GM18909 (cell line): ENCODE results near the gene GNG11.

Experiments
- ATAC-seq: cut with Tn5 transposase; IDR thresholded peaks from one replicate; pipeline ENCODE4 v1.9.1; 2021; ENCODE audit warnings: mild to moderate bottlenecking; ENCODE audit not compliant: unreplicated experiment, poor library complexity

GNG11 gene

DNA sequence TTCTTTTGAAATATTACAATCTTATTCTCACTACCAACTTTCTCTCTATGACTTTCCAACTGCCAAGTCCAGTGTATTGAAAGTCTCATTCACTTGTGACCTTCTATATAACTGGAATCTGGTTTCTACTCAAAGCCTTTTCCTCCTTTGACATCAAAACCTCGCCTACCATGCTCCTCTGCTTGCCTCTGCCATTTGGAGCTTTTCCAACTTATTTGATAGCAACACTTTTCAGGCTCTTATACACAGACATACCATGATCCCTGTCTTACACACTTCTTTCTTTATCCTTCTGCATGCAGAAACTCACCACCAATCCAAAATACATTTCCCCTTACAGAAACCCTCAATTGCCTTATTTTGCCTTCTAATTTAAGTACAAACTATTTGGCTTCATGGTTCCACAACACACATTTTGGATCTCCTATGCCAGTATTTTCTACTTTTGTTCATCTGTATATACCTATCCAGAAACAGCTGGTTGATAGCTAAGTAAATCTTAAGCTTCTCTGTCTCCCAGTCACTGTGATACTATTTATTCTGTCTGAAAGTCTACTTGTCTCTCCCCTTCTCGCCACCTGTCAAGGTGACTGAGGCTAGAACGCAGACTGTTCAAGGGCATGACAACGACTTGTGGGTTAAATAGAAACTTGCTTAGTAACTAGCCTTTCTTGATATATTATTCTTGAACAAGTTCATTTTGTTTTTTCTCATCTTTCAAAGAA lies 22.4 kb downstream of the GNG11 start:
- no peak for ATAC-seq

DNA sequence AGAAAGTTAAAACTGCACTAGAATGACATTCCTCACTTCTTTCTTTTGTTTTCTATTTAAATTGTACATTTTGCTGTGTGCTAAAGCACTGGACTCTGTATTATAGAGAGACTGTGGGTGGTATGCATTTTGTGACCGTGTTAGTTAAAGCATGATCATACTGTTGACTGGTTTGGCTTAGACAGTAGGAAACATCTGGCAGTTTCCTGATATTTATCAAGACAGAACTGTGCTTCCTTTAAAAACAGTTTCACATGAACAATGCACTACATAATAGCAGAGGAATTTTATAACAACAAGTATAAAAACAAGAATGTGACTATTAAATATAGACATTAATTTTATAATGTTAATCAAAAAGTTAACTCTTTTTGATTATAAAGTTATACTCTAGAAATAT lies 23.1 kb downstream of the GNG11 start:
- no peak for ATAC-seq

- ATAC-seq = no peak
Measured at GRCh38 chr7:93945083-93945482, 23.5 kb downstream of the GNG11 start.

DNA sequence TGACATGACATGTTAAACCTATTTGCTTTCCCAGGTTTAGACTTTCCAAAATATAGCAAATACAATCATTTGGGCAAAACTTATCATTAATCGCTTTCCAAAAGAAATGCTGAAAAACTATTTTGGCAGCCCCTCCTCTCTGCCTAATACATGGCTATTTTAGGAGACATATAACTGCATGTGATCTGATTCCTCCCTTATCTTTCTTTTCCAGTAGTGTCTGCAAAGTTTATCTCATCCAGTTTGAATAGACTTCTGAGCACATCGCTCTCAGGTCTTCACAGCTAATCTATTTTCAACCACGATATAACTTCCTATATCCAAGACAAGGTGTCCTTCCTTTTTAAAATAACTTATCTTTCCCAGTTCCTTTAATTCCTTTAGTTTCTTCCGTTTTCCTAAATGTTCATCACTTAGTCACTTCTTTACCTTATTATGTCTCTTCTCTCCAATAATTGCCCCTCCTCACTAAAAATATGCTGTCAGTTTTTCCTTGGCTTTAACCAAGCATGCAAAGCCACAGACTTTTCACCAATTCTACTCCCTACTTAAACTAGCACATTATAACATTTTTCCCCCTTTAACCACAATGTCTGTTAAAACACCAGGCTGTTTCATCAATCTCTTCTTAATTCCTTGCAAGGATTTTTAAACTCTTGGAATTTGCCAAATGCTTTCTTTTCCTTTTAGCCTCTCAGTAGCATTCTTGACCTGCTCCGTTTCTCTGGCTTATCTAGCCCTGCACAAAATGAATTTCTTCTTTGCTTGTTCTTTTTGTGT lies 24.4 kb downstream of the GNG11 start:
- no peak for ATAC-seq

DNA sequence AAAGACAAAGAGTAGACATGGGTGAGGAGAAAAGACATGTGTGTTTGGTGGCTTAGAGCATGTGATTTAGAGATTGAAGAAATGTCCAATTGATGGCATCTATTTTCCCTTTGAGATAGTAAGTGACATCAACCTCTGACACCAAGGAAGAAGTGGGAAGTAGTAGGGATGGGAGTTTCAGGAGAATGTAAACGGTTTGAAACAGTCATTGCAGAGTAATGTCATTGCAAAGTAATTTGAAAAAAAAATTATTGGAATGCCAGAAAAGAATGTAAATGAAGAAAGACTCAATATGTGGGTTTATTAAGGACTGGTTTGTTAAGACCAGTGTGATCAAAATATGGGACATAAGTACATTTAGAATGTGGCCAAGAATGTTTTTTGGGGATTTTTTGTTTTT lies 26.6 kb downstream of the GNG11 start:
- no peak for ATAC-seq

- ATAC-seq = no peak
Measured at GRCh38 chr7:93948873-93949272, 27.3 kb downstream of the GNG11 start.

- ATAC-seq = no peak
Measured at GRCh38 chr7:93949423-93949822, 27.9 kb downstream of the GNG11 start.

DNA sequence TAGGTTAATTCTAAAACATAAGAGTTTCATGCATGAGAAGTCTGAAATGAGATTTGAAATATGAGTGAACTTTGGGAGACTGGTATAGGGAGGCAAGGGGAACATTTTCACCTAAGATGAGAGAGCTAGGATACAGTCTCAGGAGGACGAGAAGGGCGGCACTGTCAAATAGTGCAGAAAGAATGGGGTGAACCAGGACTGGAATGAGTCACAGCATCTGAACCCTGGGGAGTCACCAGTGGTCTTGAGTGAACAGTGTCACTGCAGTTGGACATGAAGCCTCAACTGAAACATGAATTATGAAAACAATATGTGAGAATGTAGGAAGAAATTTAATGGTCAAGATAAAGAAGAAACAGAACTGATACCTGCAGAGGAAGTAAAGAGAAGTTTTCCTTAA lies 33.8 kb downstream of the GNG11 start:
- ATAC-seq = peak; percentile 89

GRCh38 chr7:93957767-93958166 lies 36.2 kb downstream of the GNG11 start:
- ATAC-seq = peak; percentile 32

GRCh38 chr7:93958216-93958615 lies 36.7 kb downstream of the GNG11 start:
- ATAC-seq = no peak

- ATAC-seq = peak; percentile 34
Measured at GRCh38 chr7:93958651-93959050, 37.1 kb downstream of the GNG11 start.

GRCh38 chr7:93960986-93961385 lies 39.5 kb downstream of the GNG11 start:
- no peak for ATAC-seq

DNA sequence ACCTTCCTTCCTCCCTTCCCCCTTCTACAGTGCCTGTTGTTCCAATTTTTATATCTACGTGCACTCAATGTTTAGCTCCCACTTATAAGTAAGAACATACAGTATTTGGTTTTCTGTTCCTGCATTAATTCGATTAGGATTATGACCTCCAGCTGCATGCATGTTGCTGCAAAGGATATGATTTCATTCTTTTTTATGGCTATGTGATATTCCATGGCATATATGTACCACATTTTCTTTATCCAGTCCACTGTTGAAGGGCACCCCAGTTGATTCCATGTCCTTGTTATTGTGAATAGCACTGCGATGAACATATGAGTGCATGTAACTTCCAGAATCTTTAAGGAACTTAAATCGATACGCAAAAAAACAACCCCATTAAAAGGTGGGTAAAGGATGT lies 42.7 kb downstream of the GNG11 start:
- ATAC-seq = no peak

GRCh38 chr7:93964813-93965212 lies 43.3 kb downstream of the GNG11 start:
- ATAC-seq = no peak

DNA sequence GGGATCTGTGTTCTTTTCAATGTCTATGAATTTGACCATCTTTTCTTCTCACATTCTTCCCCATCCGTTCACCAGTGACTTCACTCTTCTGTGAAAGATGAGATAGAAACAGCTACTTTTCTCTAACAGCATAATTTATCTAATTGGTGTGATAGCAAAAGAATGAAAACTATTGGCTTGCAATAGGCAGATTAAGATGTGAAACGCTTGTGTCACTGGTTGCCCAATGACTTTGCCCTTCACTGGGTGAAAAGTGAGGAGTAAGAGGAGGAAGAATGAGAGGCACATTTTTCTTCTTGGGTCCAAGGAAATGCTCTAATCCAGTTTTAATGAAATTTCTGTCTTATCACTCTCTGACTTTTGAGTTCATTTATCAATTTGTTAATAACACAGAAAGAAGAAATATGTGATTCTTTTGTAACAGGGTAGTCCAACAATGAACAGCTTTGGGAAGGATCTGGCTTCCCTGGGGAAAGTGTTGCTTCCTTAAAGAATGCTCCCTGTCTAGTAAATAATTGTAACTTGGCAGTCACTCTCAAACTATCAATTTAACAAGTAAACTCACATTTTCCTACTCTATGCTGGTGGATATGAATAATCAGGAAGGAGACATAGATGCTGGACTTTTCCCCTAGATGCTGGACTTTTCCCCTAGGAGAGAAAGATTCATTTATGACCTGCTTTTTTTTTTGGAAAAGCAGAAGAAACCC lies 47.5 kb downstream of the GNG11 start:
- no peak for ATAC-seq

GRCh38 chr7:93972029-93972725 lies 50.6 kb downstream of the GNG11 start:
- no peak for ATAC-seq

GRCh38 chr7:93973134-93973533 lies 51.6 kb downstream of the GNG11 start:
- no peak for ATAC-seq

- ATAC-seq = no peak
Measured at GRCh38 chr7:93977211-93977950, 55.8 kb downstream of the GNG11 start.
